Measurements from ENCODE around the gene ANAPC7. TPM values are rescaled to one million over a fixed set of nuclear protein-coding genes. Genes with fewer than 3 reads are reported as not detected.

ANAPC7 gene
- total and polyA plus RNA-seq, 2 of the 13 experiments (the other 11 are each of a cell fraction or from before 2014, with no cell fraction given), result 40.0 to 69.1 TPM

DNA sequence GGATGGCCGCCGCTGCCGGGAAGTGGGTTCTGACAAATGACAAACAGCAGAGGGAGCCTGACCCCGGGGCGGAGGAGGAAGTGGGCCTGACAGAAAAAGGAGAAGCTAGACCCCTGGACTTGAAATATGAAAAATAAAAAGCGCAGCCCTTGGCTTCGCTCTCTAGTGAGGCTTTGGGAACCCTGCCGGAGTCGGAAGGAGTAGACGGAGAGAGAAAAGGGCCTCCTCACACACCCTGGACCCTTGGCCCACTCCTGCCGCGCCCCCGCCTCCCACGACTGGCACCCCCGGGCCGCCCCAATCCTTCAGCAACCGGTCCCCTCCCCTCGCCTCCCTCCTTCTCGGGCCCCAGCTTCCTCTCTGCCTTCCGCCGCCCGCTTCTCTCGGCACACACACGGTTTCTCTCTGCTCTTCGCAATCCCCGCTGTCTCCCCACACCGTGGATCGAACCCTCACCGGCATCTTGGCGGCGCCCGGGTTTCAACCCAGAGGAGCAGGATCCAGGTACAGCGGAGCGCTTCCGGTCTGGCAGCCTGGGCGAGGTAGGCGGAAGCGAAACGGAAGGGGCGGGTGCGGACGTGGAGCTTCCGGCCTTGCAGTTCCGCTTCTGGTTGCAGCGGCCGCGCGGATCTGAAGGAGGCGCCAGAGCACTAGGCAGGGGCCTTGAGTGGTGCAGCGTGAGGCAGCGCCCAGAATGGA, 46.4 kb upstream of the ANAPC7 start, which contains the start of gene ARPC3 (continued):
- TF ChIP-seq ZNF160 (CRISPR knock-in tag; IDR thresholded peaks at IDR 0.05) (peak; percentile 21; the same call in 1 of the 2 replicates), KMT2B (CRISPR knock-in tag; IDR thresholded peaks at IDR 0.05) (peak; percentile 81), RARG (CRISPR knock-in tag; IDR thresholded peaks at IDR 0.05; ENCODE audit: low read depth) (no peak), ZNF605 (CRISPR knock-in tag; IDR thresholded peaks at IDR 0.05) (peak; percentile 87), YY1 (IDR thresholded peaks at IDR 0.05; ENCODE audit: insufficient read depth, insufficient replicate concordance, low read depth, low read length) (peak; percentile 65), AKAP8 (CRISPR knock-in tag; IDR thresholded peaks at IDR 0.05) (peak; percentile 50; the same call in 1 of the 2 replicates), JUNB (CRISPR knock-in tag; IDR thresholded peaks at IDR 0.05; ENCODE audit: borderline replicate concordance) (no peak), SP1 (IDR thresholded peaks at IDR 0.05) (no peak), SP1 (CRISPR knock-in tag; IDR thresholded peaks at IDR 0.05) (peak; percentile 68; the same call in 1 of the 2 replicates), ZNF782 (CRISPR knock-in tag; IDR thresholded peaks at IDR 0.05; ENCODE audit: borderline replicate concordance) (no peak), ATF1 (CRISPR knock-in tag; IDR thresholded peaks at IDR 0.05) (no peak)
- TF ChIP-seq, protein P1, sequence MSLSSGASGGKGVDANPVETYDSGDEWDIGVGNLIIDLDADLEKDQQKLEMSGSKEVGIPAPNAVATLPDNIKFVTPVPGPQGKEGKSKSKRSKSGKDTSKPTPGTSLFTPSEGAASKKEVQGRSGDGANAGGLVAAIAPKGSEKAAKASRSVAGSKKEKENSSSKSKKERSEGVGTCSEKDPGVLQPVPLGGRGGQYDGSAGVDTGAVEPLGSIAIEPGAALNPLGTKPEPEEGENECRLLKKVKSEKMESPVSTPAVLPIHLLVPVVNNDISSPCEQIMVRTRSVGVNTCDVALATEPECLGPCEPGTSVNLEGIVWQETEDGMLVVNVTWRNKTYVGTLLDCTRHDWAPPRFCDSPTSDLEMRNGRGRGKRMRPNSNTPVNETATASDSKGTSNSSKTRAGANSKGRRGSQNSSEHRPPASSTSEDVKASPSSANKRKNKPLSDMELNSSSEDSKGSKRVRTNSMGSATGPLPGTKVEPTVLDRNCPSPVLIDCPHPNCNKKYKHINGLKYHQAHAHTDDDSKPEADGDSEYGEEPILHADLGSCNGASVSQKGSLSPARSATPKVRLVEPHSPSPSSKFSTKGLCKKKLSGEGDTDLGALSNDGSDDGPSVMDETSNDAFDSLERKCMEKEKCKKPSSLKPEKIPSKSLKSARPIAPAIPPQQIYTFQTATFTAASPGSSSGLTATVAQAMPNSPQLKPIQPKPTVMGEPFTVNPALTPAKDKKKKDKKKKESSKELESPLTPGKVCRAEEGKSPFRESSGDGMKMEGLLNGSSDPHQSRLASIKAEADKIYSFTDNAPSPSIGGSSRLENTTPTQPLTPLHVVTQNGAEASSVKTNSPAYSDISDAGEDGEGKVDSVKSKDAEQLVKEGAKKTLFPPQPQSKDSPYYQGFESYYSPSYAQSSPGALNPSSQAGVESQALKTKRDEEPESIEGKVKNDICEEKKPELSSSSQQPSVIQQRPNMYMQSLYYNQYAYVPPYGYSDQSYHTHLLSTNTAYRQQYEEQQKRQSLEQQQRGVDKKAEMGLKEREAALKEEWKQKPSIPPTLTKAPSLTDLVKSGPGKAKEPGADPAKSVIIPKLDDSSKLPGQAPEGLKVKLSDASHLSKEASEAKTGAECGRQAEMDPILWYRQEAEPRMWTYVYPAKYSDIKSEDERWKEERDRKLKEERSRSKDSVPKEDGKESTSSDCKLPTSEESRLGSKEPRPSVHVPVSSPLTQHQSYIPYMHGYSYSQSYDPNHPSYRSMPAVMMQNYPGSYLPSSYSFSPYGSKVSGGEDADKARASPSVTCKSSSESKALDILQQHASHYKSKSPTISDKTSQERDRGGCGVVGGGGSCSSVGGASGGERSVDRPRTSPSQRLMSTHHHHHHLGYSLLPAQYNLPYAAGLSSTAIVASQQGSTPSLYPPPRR (CRISPR knock-in tag; IDR thresholded peaks at IDR 0.05; ENCODE audit: borderline replicate concordance), result no peak; the same call in 1 of the 2 replicates
- TF ChIP-seq, protein P2, sequence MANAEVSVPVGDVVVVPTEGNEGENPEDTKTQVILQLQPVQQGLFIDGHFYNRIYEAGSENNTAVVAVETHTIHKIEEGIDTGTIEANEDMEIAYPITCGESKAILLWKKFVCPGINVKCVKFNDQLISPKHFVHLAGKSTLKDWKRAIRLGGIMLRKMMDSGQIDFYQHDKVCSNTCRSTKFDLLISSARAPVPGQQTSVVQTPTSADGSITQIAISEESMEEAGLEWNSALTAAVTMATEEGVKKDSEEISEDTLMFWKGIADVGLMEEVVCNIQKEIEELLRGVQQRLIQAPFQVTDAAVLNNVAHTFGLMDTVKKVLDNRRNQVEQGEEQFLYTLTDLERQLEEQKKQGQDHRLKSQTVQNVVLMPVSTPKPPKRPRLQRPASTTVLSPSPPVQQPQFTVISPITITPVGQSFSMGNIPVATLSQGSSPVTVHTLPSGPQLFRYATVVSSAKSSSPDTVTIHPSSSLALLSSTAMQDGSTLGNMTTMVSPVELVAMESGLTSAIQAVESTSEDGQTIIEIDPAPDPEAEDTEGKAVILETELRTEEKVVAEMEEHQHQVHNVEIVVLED (CRISPR knock-in tag; IDR thresholded peaks at IDR 0.05; ENCODE audit: borderline replicate concordance), result peak; percentile 69; the same call in 1 of the 2 replicates
- TF ChIP-seq, protein P3, sequence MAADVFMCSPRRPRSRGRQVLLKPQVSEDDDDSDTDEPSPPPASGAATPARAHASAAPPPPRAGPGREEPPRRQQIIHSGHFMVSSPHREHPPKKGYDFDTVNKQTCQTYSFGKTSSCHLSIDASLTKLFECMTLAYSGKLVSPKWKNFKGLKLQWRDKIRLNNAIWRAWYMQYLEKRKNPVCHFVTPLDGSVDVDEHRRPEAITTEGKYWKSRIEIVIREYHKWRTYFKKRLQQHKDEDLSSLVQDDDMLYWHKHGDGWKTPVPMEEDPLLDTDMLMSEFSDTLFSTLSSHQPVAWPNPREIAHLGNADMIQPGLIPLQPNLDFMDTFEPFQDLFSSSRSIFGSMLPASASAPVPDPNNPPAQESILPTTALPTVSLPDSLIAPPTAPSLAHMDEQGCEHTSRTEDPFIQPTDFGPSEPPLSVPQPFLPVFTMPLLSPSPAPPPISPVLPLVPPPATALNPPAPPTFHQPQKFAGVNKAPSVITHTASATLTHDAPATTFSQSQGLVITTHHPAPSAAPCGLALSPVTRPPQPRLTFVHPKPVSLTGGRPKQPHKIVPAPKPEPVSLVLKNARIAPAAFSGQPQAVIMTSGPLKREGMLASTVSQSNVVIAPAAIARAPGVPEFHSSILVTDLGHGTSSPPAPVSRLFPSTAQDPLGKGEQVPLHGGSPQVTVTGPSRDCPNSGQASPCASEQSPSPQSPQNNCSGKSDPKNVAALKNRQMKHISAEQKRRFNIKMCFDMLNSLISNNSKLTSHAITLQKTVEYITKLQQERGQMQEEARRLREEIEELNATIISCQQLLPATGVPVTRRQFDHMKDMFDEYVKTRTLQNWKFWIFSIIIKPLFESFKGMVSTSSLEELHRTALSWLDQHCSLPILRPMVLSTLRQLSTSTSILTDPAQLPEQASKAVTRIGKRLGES (CRISPR knock-in tag; IDR thresholded peaks at IDR 0.05; ENCODE audit: borderline replicate concordance), result no peak
- TF ChIP-seq, protein P4, sequence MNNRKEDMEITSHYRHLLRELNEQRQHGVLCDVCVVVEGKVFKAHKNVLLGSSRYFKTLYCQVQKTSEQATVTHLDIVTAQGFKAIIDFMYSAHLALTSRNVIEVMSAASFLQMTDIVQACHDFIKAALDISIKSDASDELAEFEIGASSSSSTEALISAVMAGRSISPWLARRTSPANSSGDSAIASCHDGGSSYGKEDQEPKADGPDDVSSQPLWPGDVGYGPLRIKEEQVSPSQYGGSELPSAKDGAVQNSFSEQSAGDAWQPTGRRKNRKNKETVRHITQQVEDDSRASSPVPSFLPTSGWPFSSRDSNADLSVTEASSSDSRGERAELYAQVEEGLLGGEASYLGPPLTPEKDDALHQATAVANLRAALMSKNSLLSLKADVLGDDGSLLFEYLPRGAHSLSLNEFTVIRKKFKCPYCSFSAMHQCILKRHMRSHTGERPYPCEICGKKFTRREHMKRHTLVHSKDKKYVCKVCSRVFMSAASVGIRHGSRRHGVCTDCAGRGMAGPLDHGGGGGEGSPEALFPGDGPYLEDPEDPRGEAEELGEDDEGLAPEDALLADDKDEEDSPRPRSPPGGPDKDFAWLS (CRISPR knock-in tag; IDR thresholded peaks at IDR 0.05; ENCODE audit: borderline replicate concordance), result no peak
- TF ChIP-seq, protein P5, sequence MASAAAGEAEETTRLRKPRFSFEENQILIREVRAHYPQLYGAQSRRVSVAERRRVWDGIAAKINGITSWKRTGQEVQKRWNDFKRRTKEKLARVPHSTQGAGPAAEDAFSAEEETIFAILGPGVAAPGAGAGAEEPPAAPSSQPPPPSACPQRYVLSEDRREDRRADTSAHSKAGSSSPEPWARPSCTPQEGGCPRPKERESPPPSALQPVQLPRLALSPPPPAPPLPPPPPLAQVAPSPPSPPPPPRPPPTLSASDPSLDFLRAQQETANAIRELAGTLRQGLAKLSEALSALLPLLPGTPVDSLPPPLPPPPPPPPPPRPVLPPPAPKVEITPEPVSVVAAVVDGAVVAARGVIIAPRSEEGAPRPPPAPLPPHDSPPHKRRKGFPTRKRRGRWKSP (CRISPR knock-in tag; IDR thresholded peaks at IDR 0.05), result no peak

All from HepG2 (cell line).